Gastroesophageal sphincter (tissue), 4 donors: ENCODE results near the gene SPDYE5. TPM values are rescaled to one million over a fixed set of nuclear protein-coding genes. Genes with fewer than 3 reads are reported as not detected.
"Not testable (repeated sequence)": the region's sequence is repeated elsewhere in the genome, so short reads cannot be mapped to it uniquely, and the experiment has no call there.

Experiments used
- ATAC-seq: fragments of 150-250 bp; one replicate; pipeline ENCODE4 v1.9.1; 2016; ENCODE audit warnings: mild to moderate bottlenecking, moderate library complexity
- H3K27ac ChIP-seq, 4 donors: fragments of 200-600 bp; sonication (generic) in 3 of 4; 1 replicate in 3 of 4; 2 replicates in 1 of 4; pipeline ENCODE4 v1.5.1; 2016 to 2019
- H3K27me3 ChIP-seq: fragments of 200-600 bp; sonication (generic); one replicate; pipeline ENCODE4 v1.5.1; 2019
- H3K36me3 ChIP-seq, 2 donors: fragments of 200-600 bp; sonication (generic); one replicate each; pipeline ENCODE4 v1.5.1; 2019; ENCODE audit warnings: control low read depth in 1 of 2
- H3K4me1 ChIP-seq, 3 donors: fragments of 200-600 bp; sonication (generic); 1 replicate in 2 of 3; 2 replicates in 1 of 3; pipeline ENCODE4 v1.5.1; 2016 to 2019; ENCODE audit warnings: control low read depth in 2 of 3
- H3K4me3 ChIP-seq, 2 donors: fragments of 200-600 bp; sonication (generic); one replicate each; pipeline ENCODE4 v1.5.1; 2019; ENCODE audit warnings: mild to moderate bottlenecking in 1 of 2, moderate library complexity in 1 of 2
- H3K9me3 ChIP-seq, 3 donors: fragments of 200-600 bp; sonication (generic); one replicate each; pipeline ENCODE4 v1.5.1; 2017 to 2019; ENCODE audit warnings: control low read depth in 2 of 3
- POLR2A ChIP-seq, 2 donors: fragments of 450-650 bp; IDR thresholded peaks; one replicate each; pipeline ENCODE4 v1.6.1; 2017; ENCODE audit warnings: antibody characterized with exemption in 2 of 2, mild to moderate bottlenecking in 2 of 2, moderate library complexity in 1 of 2
- WGBS, 2 donors: methylation state at CpG; one replicate each; pipeline ENCODE4 v1.1.5; 2018; ENCODE audit warnings: low coverage in 1 of 2; 5-methylcytosine and 5-hydroxymethylcytosine counted together
- total RNA-seq, 4 donors: library from RNA; depleted of rRNA; stranded (reverse); fragments of >200 nt; gene quantifications; one replicate each; pipeline ENCODE4 v1.1.0, GENCODE V29; 2016
- TF ChIP-seq, protein P1 (sequence below), 4 experiments: fragments of 200-600 bp in 2 of 4; fragments of 450-650 bp in 2 of 4; sonication (generic) in 1 of 4; IDR thresholded peaks; one replicate each; pipeline ENCODE4 v1.5.1; 2017 to 2019; ENCODE audit warnings: antibody characterized with exemption in 4 of 4, mild to moderate bottlenecking in 2 of 4, moderate library complexity in 2 of 4

The SPDYE5 gene
- total RNA-seq: not detected

- WGBS, 2 donors: 67% methylated on average over 3 of the region's 6 CpGs; no CpG with 5 or more reads in 1 of the 2 donors
- H3K9me3 ChIP-seq, H3K4me3 ChIP-seq, H3K27ac ChIP-seq, H3K4me1 ChIP-seq, H3K27me3 ChIP-seq, ATAC-seq, H3K36me3 ChIP-seq: not testable (repeated sequence)
These were observed at the start of gene SPDYE5 for GRCh38 chr7:75492020-75492419. Gene SPDYE5, plus strand, starts transcription at chr7:75492320. Its CDS starts 1,728 bp downstream, at chr7:75494048.

DNA sequence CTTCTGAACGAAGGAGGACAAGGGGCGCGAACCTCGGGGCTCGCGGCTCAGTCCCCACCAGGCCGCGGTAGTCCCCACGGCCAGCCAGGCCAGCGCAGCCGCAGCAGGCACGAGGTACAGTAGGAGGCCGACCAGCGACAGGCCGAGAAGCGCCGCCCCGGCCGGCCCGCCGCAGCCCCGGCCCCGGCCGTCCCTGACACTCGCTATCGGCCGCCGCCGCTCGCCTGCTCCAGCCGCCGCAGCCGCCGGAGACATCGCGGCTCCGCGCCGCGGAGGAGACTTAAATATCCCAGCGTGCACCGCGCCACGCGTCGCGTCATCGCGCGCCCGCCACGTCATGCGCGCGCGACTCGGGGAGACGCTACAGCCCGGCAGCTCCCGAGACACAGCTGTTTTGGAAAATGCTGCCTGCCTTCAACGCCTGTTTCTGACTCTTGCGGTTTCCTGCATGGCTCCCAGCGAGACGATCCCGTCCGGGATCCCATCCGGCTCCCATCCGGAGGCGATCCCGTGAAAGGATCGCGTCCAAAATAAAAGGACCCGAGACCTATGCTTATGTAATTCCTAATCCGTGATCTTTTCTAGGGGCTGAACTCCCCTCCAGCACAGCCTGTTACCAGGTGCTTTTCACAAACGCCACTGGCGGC, 49.5 kb upstream of the SPDYE5 start:
- Histone ChIP-seq H3K4me1 (peaks cover 0 to 15% (median 0%) of the 10 kb centered on the region in 3 donors), H3K36me3 (peaks cover 3 to 33% of the 10 kb centered on the region in 2 donors), H3K4me3 (peak overlapping the region; percentile 57 to 86), H3K27ac (peak overlapping the region; percentile 80 to 88 (median 86))
- peak; percentile 97 for ATAC-seq
- not testable (repeated sequence) for H3K27me3 ChIP-seq, H3K9me3 ChIP-seq
- no CpG with 5 or more reads among the region's 76 CpGs for WGBS, 2 donors
- TF ChIP-seq, protein P1, sequence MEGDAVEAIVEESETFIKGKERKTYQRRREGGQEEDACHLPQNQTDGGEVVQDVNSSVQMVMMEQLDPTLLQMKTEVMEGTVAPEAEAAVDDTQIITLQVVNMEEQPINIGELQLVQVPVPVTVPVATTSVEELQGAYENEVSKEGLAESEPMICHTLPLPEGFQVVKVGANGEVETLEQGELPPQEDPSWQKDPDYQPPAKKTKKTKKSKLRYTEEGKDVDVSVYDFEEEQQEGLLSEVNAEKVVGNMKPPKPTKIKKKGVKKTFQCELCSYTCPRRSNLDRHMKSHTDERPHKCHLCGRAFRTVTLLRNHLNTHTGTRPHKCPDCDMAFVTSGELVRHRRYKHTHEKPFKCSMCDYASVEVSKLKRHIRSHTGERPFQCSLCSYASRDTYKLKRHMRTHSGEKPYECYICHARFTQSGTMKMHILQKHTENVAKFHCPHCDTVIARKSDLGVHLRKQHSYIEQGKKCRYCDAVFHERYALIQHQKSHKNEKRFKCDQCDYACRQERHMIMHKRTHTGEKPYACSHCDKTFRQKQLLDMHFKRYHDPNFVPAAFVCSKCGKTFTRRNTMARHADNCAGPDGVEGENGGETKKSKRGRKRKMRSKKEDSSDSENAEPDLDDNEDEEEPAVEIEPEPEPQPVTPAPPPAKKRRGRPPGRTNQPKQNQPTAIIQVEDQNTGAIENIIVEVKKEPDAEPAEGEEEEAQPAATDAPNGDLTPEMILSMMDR (IDR thresholded peaks at IDR 0.05): peak in 1 of 4 experiments; percentile 9
- TF ChIP-seq POLR2A (IDR thresholded peaks at IDR 0.05): peak; percentile 74 to 79

DNA sequence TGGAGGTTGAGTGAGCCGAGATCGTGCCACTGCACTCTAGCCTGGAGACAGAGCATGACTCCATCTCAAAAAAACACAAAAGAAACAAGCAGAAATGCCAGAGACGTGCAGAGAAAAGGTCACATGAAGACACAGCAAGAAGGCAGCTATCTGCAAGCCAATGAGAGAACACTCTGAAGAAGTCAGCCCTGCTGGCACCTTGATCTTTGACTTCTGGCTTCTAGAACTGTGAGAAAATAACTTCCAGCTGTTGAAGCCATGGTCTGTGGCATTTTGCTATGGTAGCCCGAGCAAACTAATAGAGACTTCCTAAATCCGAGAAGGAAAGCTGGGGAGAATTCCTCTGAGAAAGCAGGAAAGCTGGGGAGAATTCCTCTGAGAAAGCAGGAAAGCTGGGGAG, 42.2 kb upstream of the SPDYE5 start:
- not testable (repeated sequence) for ATAC-seq, H3K27ac ChIP-seq, H3K4me3 ChIP-seq, H3K27me3 ChIP-seq, H3K9me3 ChIP-seq, H3K36me3 ChIP-seq, H3K4me1 ChIP-seq
- no CpG with 5 or more reads among the region's 5 CpGs for WGBS, 2 donors

- H3K27ac ChIP-seq, H3K4me3 ChIP-seq, H3K4me1 ChIP-seq, H3K27me3 ChIP-seq, H3K9me3 ChIP-seq, H3K36me3 ChIP-seq: not testable (repeated sequence)
- TF ChIP-seq, protein P1 (IDR thresholded peaks at IDR 0.05): peak in 2 of 4 experiments; percentile 22 to 44
- peak; percentile 48 for ATAC-seq
- 4 to 13% methylated on average over 1 to 3 of the region's 4 CpGs for WGBS, 2 donors
These were observed 39.6 kb upstream of the SPDYE5 start for GRCh38 chr7:75452494-75452955.

DNA sequence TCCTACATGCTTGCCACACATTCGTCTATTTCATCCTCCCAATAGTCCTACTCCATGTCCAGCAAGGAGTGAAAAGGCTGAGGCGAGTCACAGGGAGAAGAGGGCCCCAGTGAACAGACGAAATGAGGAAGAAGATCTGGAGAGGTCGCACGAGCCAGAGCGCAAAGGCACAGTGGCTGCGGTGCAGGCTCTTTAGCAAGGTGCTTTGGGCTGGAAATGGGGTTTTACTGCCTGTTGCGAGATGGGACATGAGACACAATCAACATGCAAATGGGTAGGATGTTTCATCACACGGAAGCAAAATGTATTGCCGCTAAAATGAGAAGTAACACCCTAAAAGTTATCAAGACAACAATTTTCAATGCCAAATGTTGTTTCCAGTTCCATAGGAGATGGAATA, 35.7 kb upstream of the SPDYE5 start:
- H3K9me3 ChIP-seq, ATAC-seq, H3K36me3 ChIP-seq, H3K4me3 ChIP-seq, H3K27ac ChIP-seq, H3K4me1 ChIP-seq, H3K27me3 ChIP-seq: not testable (repeated sequence)
- 88 to 100% methylated on average over 1 to 3 of the region's 10 CpGs for WGBS, 2 donors

GRCh38 chr7:75458034-75458433, 34.1 kb upstream of the SPDYE5 start:
- not testable (repeated sequence) for ATAC-seq, H3K4me3 ChIP-seq, H3K36me3 ChIP-seq, H3K9me3 ChIP-seq, H3K27ac ChIP-seq, H3K4me1 ChIP-seq, H3K27me3 ChIP-seq
- no CpG with 5 or more reads among the region's 5 CpGs for WGBS, 2 donors

GRCh38 chr7:75460541-75460940, 31.6 kb upstream of the SPDYE5 start:
- WGBS, 2 donors: no CpG with 5 or more reads among the region's 5 CpGs
- not testable (repeated sequence) for H3K4me3 ChIP-seq, H3K27ac ChIP-seq, ATAC-seq, H3K27me3 ChIP-seq, H3K4me1 ChIP-seq, H3K9me3 ChIP-seq
- H3K36me3 ChIP-seq: peaks cover 0 to 13% of the 10 kb centered on the region in 2 donors

- H3K4me1 ChIP-seq, H3K27ac ChIP-seq, H3K9me3 ChIP-seq, H3K27me3 ChIP-seq, ATAC-seq, H3K4me3 ChIP-seq: not testable (repeated sequence)
- WGBS, 2 donors: no CpG with 5 or more reads among the region's 4 CpGs
- H3K36me3 ChIP-seq: peaks cover 0 to 58% of the 10 kb centered on the region in 2 donors
These were observed 22.0 kb upstream of the SPDYE5 start for GRCh38 chr7:75470166-75470565.

DNA sequence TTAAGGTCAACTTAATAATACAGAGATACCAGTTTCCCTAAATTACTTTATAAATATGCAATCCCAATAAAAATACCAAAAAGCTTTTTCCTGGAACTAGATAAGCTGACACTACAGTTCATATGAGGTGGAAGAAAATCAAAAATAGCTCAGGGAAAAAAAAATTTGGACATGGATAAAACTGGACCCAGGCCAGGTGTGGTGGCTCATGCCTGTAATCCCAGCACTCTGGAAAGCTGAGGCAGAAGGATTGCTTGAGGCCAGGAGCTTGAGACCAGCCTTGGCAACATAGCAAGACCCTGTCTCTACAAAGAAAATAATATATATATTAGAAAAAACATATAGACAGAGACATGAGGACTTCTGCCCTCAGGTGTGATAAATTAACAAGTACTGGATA, 14.7 kb upstream of the SPDYE5 start:
- ATAC-seq, H3K27ac ChIP-seq: not testable (repeated sequence)
- H3K4me1 ChIP-seq: peaks cover 0 to 12% (median 0%) of the 10 kb centered on the region in 3 donors

DNA sequence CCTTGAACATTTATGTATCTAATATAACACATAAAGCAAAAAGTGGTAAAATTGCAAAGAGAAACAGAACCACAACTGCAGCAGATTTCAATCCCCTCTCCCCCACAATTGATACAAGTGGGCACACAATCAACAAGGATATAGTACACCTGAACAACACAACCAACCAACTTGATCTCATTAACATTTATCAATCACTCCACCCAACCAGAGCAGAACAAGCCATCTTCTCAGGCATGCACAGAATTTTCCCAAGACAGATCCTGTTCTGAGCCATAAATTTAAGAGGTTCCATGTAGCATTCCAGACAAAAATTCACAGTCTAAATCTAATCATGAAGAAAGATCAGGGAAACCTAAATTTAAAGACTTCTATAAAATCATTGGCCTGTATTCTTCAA, 11.8 kb upstream of the SPDYE5 start:
- H3K4me1 ChIP-seq: peaks cover 0 to 20% (median 0%) of the 10 kb centered on the region in 3 donors
- H3K4me3 ChIP-seq, H3K9me3 ChIP-seq, H3K36me3 ChIP-seq, H3K27me3 ChIP-seq, H3K27ac ChIP-seq, ATAC-seq: not testable (repeated sequence)

More for the DNA sequence above, 14.7 kb upstream of the SPDYE5 start:
- H3K27me3 ChIP-seq, H3K4me3 ChIP-seq, H3K9me3 ChIP-seq: not testable (repeated sequence)
- peaks cover 0 to 29% of the 10 kb centered on the region in 2 donors for H3K36me3 ChIP-seq

DNA sequence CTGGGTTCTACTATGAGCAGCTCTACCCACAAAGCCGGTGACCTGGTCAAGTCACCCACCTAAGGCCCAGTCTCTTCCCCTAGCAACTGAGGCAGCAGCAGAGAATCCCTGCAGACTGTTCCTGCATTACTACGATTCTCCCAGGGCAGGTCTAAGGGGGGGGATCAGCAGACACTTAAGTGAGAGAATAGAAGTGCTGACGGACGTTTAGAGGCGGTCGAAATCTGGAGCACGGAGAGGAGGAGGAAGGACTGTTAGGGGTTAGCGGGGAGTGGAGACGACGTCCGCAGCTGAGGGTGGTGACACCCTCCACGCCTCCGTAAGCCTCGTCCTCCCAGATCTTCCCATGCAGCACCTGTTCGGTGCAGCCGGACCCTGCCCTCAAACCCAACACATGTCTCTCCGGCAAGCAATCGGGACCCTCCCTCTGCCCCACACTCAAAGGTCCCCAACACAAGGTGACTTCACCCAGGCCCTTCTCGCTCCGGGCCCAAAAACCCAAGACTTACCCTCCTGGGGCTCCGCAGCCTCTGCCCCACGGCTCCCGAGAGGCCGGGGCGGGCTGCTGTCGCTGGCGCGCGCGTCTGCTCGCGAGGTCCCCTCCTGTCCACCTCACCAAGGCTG, 6.7 kb upstream of the SPDYE5 start:
- Histone ChIP-seq H3K4me3 (peak overlapping the region; percentile 76 to 99), H3K27ac (peak overlapping the region; percentile 89 to 98 (median 92))
- not testable (repeated sequence) for H3K36me3 ChIP-seq, H3K9me3 ChIP-seq, ATAC-seq, H3K27me3 ChIP-seq, H3K4me1 ChIP-seq
- 0% methylated on average over 4 to 13 of the region's 32 CpGs for WGBS, 2 donors
